CMK (cell line): ENCODE results near the gene KHNYN.

Experiments used
- DNase-seq: peaks from one replicate; pipeline ENCODE4 v3.0.0-alpha.2; 2010; ENCODE audit warnings: low read depth

KHNYN gene

GRCh38 chr14:24401810-24402702, 27.7 kb upstream of the KHNYN start:
- DNase-seq: no peak

GRCh38 chr14:24403294-24403998, 26.3 kb upstream of the KHNYN start:
- no peak for DNase-seq

GRCh38 chr14:24404814-24405213, 24.9 kb upstream of the KHNYN start:
- DNase-seq: no peak

- DNase-seq: no peak
Measured at GRCh38 chr14:24406416-24406815, 23.3 kb upstream of the KHNYN start.

GRCh38 chr14:24407608-24408325, 22.0 kb upstream of the KHNYN start:
- no peak for DNase-seq

- no peak for DNase-seq
Measured at GRCh38 chr14:24408764-24409163, 21.0 kb upstream of the KHNYN start.

GRCh38 chr14:24409192-24409591, 20.6 kb upstream of the KHNYN start:
- no peak for DNase-seq

GRCh38 chr14:24409956-24410355, 19.8 kb upstream of the KHNYN start:
- DNase-seq: no peak

GRCh38 chr14:24411443-24412389, 18.0 kb upstream of the KHNYN start:
- no peak for DNase-seq

GRCh38 chr14:24414077-24414476, 15.7 kb upstream of the KHNYN start:
- DNase-seq: no peak

- DNase-seq: no peak
Measured at GRCh38 chr14:24414732-24415420, 14.9 kb upstream of the KHNYN start.

GRCh38 chr14:24415421-24416253, 14.1 kb upstream of the KHNYN start:
- DNase-seq: no peak

GRCh38 chr14:24416254-24416931, 13.4 kb upstream of the KHNYN start:
- no peak for DNase-seq

GRCh38 chr14:24416932-24417619, 12.7 kb upstream of the KHNYN start:
- no peak for DNase-seq

GRCh38 chr14:24417832-24418491, 11.8 kb upstream of the KHNYN start:
- DNase-seq: no peak

- DNase-seq: no peak
Measured at GRCh38 chr14:24418492-24418873, 11.3 kb upstream of the KHNYN start.

GRCh38 chr14:24422261-24422660, 7.5 kb upstream of the KHNYN start:
- no peak for DNase-seq
